DND-41 (cell line): ENCODE measurements around the gene CALN1.

Experiments
- EZH2 ChIP-seq: IDR thresholded peaks from 3 replicates; pipeline ENCODE4 v1.6.1; 2012; ENCODE audit warnings: borderline replicate concordance, low read depth, mild to moderate bottlenecking, moderate library complexity, low read length, inconsistent platforms; ENCODE audit not compliant: severe bottlenecking
- TF ChIP-seq, protein P1 (sequence below): IDR thresholded peaks from 2 replicates; pipeline ENCODE4 v1.5.1; 2012; ENCODE audit warnings: borderline replicate concordance, low read length, moderate library complexity, mild to moderate bottlenecking; ENCODE audit not compliant: poor library complexity, severe bottlenecking; ENCODE audit errors: extremely low read depth

DNA sequence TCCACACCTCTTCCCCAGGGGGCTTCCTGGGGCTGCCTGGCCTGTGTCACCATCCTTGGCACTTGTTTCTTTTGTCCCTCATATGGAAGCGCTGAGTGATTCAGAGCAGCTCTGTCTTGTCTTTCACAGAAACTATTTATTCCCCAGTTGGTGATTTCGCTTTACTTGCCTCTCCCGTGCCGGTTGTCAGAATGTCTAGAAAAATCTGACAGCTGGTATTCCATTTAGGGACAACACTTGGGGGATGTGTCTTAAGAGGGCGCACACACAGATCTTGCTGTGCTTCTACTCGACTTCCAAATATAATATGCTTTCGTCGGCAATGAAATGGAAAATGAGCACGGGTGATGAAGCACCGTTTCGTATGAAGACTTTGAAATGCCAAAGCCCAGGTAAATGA lies 611.8 kb downstream of the CALN1 start:
- TF ChIP-seq, protein P1, sequence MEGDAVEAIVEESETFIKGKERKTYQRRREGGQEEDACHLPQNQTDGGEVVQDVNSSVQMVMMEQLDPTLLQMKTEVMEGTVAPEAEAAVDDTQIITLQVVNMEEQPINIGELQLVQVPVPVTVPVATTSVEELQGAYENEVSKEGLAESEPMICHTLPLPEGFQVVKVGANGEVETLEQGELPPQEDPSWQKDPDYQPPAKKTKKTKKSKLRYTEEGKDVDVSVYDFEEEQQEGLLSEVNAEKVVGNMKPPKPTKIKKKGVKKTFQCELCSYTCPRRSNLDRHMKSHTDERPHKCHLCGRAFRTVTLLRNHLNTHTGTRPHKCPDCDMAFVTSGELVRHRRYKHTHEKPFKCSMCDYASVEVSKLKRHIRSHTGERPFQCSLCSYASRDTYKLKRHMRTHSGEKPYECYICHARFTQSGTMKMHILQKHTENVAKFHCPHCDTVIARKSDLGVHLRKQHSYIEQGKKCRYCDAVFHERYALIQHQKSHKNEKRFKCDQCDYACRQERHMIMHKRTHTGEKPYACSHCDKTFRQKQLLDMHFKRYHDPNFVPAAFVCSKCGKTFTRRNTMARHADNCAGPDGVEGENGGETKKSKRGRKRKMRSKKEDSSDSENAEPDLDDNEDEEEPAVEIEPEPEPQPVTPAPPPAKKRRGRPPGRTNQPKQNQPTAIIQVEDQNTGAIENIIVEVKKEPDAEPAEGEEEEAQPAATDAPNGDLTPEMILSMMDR, result no peak
- TF ChIP-seq EZH2, result no peak
